A549 (cell line): ENCODE results near the gene XRCC4.

Experiments used
- CBX8 ChIP-seq: fragments of 200-600 bp; sonication (generic); IDR thresholded peaks from 2 replicates; pipeline ENCODE4 v1.6.1; 2016
- CTCF ChIP-seq: fragments of >200 bp; sonication (Bioruptor Twin); formaldehyde crosslinking; IDR thresholded peaks from 3 replicates; pipeline ENCODE4 v1.5.1; 2016
- MYC ChIP-seq: IDR thresholded peaks from 2 replicates; pipeline ENCODE4 v1.6.1; 2012; ENCODE audit warnings: mild to moderate bottlenecking, inconsistent platforms, low read length, improper control_type of control experiment, borderline replicate concordance
- POLR2A ChIP-seq: IDR thresholded peaks from 2 replicates; pipeline ENCODE4 v1.6.1; 2012; ENCODE audit warnings: mild to moderate bottlenecking, low read length
- REST ChIP-seq: fragments of 200-600 bp; sonication (generic); IDR thresholded peaks from 2 replicates; pipeline ENCODE4 v1.6.1; 2016; ENCODE audit warnings: antibody characterized with exemption, mild to moderate bottlenecking, moderate library complexity
- TFCP2L1 ChIP-seq: fragments of 250-450 bp; sonication (Bioruptor Pico); IDR thresholded peaks from 2 replicates; pipeline ENCODE4 v1.5.0; 2021; ENCODE audit warnings: mild to moderate bottlenecking
- TP53 ChIP-seq: fragments of 250-450 bp; sonication (Bioruptor Pico); IDR thresholded peaks from 2 replicates; pipeline ENCODE4 v1.5.0; 2021; ENCODE audit warnings: mild to moderate bottlenecking, moderate library complexity

- no peak for TF ChIP-seq POLR2A
- TF ChIP-seq CTCF, result no peak
- TF ChIP-seq TFCP2L1 (CRISPR knock-in tag), result no peak
- TF ChIP-seq CBX8, result no peak
- TF ChIP-seq TP53 (CRISPR knock-in tag), result no peak
- no peak for TF ChIP-seq REST
- TF ChIP-seq MYC, result no peak
Observed at GRCh38 chr5:83345423-83345822, 268.1 kb downstream of the XRCC4 start.
